HG03108 (cell line): Measurements from ENCODE around the gene NFS1.
"Not testable (repeated sequence)": the region's sequence is repeated elsewhere in the genome, so short reads cannot be mapped to it uniquely, and the experiment has no call there.

Experiments used
- ATAC-seq: cut with Tn5 transposase; IDR thresholded peaks from one replicate; pipeline ENCODE4 v1.9.1; 2021; ENCODE audit warnings: moderate library complexity; ENCODE audit not compliant: unreplicated experiment

NFS1 gene

GRCh38 chr20:35699127-35699956, at the start of gene NFS1, which contains the start of gene ROMO1:
NFS1 (minus strand) TSS chr20:35699352; CDS start chr20:35699288, 64 bp downstream.
ROMO1 (plus strand) TSS chr20:35699405; CDS start chr20:35699633, 228 bp downstream.
- peak; percentile 77 for ATAC-seq

GRCh38 chr20:35744492-35744841, 45.3 kb upstream of the NFS1 start:
- not testable (repeated sequence) for ATAC-seq

- ATAC-seq = no peak
Observed at GRCh38 chr20:35743693-35744491, 44.7 kb upstream of the NFS1 start.

- ATAC-seq = peak; percentile 34
Observed at GRCh38 chr20:35742741-35743523, 43.8 kb upstream of the NFS1 start.

- peak; percentile 77 for ATAC-seq
Observed at GRCh38 chr20:35741892-35742740, 43.0 kb upstream of the NFS1 start, which contains the start of gene RBM39. RBM39 (minus strand) TSS chr20:35742260; CDS start chr20:35740874, 1,386 bp downstream.

- ATAC-seq = no peak
Observed at GRCh38 chr20:35739294-35740163, 40.4 kb upstream of the NFS1 start.

GRCh38 chr20:35738410-35739179, 39.4 kb upstream of the NFS1 start:
- no peak for ATAC-seq

GRCh38 chr20:35737865-35738333, 38.7 kb upstream of the NFS1 start:
- no peak for ATAC-seq

GRCh38 chr20:35735826-35736470, 36.8 kb upstream of the NFS1 start:
- ATAC-seq = no peak

- ATAC-seq = no peak
Observed at GRCh38 chr20:35734777-35735649, 35.9 kb upstream of the NFS1 start.

GRCh38 chr20:35734374-35734773, 35.2 kb upstream of the NFS1 start:
- ATAC-seq = no peak

- ATAC-seq = no peak
Observed at GRCh38 chr20:35732644-35732982, 33.5 kb upstream of the NFS1 start.

GRCh38 chr20:35731862-35732643, 32.9 kb upstream of the NFS1 start:
- no peak for ATAC-seq

- no peak for ATAC-seq
Observed at GRCh38 chr20:35731469-35731788, 32.3 kb upstream of the NFS1 start.

GRCh38 chr20:35730583-35731468, 31.7 kb upstream of the NFS1 start:
- no peak for ATAC-seq
